Measurements from ENCODE around the gene CDC40.
"Not testable (repeated sequence)": the region's sequence is repeated elsewhere in the genome, so short reads cannot be mapped to it uniquely, and the experiment has no call there.

The CDC40 gene

DNA sequence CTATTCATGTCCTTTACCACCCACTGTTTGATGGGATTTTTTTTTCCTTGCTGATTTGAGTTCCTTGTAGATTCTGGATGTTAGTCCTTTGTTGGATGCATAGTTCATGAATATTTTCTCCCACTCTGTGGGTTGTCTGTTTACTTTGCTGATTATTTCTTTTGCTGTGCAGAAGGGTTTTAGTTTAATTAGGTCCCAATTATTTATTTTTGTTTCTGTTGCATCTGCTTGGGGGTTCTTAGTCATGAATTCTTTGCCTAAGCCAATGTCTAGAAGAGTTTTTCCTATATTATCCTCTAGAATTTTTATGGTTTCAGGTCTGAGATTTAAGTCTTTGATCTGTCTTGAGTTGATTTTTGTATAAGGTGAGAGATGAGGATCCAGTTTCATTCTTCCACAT is 92.6 kb downstream of the CDC40 start:
- not testable (repeated sequence) for DNase-seq

DNA sequence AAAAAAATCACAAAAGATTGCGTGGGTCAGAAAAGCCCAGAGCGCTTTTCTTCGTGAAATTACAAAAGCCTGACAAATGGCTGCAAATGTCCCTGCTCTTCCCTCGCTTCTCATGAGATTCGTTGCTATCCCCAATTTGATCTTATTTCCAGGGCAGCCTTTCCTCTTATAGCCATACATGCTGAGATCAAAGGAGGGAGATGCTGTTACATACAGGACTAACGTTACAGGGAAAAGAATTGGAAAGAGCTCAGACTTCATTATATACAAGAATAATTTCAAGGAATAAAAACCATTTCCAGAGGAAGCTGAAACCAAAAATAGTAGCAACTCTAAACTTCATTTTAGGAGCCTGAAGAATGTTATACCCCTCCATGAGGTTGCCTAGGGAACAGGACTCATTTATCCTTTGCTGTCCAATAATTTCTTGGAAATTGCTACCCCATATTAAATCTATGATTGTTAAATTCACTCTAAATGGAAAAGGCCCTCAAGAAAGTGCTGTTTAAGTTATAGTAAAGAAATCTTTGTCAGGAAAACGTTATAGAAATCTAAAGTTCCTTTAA is 97.0 kb downstream of the CDC40 start:
- no peak for DNase-seq
